Skeletal muscle cell (primary cell): ENCODE measurements around the gene LIN7B.

Experiments
- DNase-seq: peaks from one replicate; pipeline ENCODE4 v3.0.0-alpha.2; 2010; ENCODE audit warnings: low read depth
- H3K4me3 ChIP-seq: 2 replicates; pipeline ENCODE4 v1.5.1; 2011; ENCODE audit warnings: low read depth, mild to moderate bottlenecking, control low read depth, low read length, moderate library complexity

LIN7B gene

DNA sequence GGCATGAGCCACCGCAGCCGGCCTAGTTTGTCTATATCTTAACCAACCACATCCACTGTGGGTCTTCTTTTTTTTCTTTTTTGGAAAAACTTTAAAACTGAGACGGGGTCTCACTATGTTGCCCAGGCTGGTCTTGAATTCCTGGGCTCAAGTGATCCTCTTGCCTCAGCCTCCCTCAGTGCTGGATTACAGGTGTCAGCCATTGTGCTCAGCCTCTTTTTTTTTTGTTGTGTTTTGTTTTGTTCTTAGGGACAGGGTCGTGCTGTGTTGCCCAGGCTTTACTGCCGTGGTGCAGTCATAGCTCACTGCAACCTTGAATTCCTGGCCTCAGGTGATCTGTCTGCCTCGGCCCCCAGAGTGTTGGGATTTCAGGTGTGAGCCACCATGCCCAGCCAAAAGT is 21.5 kb upstream of the LIN7B start:
- H3K4me3 ChIP-seq, result no peak overlapping the region
- no peak for DNase-seq

DNA sequence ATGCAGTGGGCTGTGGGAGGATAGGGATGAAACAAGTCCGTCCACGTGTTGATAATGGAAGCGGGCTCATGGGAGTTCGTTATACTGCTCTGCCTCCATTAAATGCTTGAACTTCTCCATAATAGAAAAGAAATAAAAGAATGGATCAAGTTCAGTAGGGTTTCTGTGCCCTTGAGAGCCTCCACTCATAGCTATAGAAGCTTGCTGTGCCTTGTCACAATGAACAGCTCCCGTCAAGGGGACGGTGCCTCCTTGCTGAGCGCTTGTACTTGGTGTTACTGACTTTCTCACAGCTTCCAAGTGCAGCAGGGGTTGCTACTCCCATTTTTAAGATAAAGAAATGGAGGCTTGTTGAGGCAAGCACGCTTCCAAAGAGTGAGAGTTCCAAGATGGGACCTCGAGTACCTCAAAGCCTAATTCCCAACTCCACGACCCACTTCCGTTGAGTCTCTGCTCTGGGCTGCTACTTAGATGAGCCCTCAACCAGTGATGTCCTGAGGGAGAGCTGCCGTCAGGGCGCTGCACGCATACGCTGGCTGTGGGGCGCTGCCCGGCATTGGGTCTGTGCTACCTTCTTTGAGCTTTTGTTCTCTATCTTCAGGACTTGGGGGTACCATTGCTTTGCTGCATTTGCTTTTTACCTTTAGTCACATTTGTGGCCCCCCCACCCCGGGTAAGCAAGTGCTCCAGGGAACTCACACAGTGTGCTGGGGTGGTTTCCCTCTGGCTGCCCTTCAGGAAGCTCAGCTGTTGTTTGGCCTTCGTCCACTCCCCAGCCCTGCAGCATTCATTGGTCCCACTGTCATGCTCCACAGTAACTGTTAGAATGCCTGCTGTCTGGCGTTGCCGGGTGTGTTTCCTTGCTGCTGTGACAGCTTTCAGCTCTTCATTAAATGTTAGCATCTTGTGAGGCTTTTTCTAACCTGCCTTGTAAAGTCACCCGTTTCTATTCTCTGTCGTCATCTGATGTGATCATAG is 19.4 kb upstream of the LIN7B start:
- H3K4me3 ChIP-seq, result no peak overlapping the region
- DNase-seq, result no peak

DNA sequence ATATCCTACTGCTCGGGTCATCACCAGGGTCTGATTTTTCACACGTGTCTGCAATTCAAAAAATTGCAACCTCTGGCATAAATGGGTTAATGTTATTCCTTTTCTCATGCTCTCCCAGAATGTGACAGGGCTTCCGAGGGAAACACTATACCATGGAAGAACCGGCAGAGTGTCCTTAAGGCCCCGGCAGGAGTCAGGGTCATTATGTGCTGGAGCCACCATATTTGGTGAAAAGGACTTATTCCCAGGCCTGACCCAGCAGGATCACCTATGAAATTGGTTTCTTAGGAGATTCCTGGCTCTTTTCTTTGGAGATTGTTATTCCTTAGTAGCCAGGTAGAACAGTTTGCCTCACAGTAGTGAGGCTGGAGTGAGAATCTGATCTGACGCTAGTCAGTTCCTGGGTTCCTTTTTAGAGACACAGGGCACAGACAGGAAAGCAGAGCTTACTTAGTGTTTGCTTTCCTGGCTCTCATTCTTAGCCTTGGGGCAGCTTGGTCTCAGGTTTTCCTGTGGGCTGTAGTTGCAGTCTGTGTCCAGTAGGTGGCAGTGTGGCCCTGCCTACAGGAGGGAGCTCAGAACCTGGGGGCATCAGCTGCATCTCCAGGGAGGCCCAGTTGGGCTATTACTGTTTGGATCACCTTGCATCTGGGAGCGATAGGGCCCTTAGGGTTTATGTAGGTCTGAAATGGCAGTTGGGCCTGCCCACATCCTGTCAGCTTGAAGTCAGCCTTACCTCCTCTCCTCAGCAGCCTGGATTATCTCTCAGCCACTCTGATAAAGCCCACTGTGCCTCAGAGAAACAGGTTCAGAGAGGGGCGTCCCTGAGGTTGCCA is 16.5 kb upstream of the LIN7B start:
- H3K4me3 ChIP-seq, result no peak overlapping the region
- DNase-seq, result no peak

DNA sequence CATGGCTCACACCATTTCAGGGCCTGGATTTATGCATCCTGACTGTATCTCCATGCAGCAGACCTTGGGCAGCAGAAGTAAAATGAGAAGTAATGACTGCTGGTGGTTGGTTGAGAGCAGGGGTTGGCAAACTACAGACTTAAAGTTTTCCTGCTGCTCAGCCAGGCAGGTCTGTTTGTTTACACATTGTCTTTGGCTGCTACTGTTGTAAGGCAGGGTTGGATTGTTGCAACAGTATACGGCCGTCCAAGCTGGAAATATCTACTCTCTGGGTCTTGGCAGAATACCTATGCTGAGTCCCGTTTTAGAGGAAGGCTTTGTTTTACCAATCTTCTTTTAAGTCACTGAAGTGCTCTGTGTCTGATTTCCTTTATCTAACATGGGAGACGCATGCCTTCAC is 15.4 kb upstream of the LIN7B start:
- DNase-seq, result no peak
- H3K4me3 ChIP-seq, result no peak overlapping the region

DNA sequence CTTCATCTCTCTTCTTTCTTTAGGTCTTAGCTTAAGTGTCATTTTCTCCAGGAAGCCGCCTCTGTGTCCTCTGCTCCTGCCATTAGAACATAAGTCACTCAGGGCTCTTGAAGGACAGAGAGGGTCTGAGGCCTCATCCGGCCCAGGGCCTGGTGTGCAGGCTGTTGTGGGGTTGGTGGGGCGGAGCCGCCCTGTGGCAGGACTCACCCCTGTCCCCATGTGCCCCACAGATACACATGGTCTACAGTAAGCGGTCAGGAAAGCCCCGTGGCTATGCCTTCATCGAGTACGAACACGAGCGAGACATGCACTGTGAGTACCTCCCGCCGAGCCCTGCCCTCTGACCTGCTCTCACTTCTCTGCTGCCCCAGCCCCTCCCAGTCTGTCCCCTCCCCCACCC is 13.0 kb upstream of the LIN7B start:
- no peak overlapping the region for H3K4me3 ChIP-seq
- no peak for DNase-seq

DNA sequence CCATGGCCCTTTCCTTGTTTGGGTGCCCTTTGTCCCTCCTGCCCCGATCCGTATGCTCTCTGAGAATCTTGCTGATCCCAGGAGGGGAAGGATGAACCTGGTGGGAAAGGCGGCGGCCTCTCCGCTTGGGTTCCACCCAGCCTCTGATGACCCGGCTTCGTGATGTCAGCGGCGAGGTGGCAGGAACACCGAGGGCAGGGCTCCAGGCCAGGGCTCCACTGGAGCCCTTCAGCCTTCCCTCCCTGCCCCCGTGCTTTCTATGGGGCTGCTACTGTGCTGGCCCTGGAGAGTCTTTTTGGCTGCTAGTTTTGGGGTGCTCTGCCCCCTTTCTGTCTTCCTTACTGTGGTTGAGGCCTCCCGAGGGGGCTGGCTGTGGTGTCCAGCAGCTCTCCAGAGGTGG is 11.9 kb upstream of the LIN7B start:
- no peak overlapping the region for H3K4me3 ChIP-seq
- no peak for DNase-seq

DNA sequence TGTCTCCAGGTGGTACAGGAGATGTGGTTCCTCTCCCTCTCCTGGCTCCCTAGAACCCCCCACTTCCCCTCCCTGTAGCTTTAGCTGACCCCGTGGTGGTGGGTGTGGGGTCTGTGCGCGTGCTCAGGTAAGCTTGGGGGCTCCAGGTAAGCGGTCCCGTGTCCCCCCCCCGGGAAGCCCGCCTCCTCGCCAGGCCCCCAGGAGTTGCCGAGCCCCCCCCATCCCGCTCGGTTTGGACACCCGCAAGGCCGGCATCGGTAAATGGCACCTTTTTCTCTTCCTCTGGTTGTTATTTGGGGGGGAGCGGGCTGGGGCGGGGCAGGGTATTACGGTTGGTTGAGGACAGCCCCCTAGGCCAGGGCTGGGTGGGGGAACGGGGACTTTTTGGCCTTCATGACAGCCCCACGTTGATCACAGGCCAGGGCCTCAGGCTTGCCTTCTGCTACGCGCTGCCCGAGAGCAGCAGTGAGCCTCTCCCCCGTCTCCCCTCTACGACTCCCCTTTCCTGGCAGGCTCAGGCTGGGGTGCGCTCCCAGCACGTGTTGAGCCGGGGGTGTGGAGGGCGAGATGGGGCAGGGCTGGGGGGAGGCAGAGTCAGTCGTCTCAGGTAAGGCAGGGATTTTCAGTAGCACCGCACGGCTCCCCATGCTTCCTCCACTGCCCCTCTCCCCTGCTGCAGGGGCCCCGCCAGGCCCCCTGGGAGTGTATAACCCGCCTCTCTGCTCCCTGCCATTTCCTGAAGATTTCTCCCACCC is 10.7 kb upstream of the LIN7B start:
- DNase-seq, result no peak
- no peak overlapping the region for H3K4me3 ChIP-seq

DNA sequence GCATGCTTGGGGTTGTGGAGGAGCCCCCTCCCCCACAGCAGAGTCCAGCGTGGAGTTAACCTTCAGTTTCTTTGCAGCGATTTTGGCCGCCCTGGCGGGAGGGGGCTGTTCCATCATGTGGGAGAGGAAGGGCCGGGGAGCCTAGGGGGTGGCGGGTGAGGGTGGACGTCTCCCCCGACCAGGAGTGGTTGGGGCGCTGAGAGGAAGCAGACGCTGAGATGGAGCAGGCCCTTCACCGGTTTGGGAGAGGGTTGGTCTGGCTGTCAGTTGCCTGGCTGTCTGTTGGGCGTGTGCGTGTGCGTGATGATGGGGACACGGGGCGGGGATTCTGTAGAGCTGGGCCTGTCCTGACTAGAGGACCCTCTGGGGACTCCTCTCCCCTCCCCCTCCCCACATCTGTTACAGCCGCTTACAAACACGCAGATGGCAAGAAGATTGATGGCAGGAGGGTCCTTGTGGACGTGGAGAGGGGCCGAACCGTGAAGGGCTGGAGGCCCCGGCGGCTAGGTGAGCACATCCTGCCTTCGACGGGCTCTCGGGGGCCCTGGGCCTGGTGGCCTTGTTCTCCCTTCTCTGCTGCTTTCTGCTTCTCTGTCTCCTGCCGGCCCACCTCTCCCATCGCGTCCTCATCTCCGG is 9.8 kb upstream of the LIN7B start:
- H3K4me3 ChIP-seq, result no peak overlapping the region
- DNase-seq, result no peak

DNA sequence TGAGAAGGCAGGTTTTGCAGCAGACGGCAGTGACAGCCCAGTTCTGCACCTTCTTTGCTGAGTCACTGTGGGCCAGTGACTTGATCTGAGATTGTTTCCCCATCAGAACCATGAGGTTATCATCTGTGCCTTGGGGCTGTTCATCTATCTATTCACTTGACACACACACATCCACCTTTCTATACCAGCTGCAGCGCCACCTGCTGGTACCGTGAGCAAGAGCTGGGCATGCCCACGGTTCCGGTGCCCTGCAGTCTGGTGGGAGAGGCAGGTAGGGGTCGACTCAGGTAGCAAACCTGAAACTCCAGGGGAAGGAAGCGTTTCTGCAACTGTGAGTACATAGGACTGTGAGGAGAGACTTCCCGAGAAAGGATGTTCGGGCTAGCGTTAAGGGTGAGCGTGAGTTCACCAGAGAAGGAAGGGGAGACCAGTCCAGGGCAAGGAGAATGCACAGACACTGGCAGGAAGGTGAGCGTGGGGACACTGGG is 7.5 kb upstream of the LIN7B start:
- DNase-seq, result no peak
- H3K4me3 ChIP-seq, result no peak overlapping the region

DNA sequence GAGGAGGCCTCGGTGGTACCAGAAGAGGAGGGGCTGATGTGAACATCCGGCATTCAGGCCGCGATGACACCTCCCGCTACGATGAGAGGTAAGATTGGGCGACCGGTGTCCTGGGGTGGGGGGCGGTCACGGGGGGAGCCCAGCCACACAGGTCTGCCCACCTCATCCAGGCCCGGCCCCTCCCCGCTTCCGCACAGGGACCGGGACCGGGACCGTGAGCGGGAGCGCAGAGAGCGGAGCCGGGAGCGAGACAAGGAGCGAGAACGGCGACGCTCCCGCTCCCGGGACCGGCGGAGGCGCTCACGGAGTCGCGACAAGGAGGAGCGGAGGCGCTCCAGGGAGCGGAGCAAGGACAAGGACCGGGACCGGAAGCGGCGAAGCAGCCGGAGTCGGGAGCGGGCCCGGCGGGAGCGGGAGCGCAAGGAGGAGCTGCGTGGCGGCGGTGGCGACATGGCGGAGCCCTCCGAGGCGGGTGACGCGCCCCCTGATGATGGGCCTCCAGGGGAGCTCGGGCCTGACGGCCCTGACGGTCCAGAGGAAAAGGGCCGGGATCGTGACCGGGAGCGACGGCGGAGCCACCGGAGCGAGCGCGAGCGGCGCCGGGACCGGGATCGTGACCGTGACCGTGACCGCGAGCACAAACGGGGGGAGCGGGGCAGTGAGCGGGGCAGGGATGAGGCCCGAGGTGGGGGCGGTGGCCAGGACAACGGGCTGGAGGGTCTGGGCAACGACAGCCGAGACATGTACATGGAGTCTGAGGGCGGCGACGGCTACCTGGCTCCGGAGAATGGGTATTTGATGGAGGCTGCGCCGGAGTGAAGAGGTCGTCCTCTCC is 6.3 kb upstream of the LIN7B start:
- DNase-seq, result no peak
- H3K4me3 ChIP-seq, result no peak overlapping the region

DNA sequence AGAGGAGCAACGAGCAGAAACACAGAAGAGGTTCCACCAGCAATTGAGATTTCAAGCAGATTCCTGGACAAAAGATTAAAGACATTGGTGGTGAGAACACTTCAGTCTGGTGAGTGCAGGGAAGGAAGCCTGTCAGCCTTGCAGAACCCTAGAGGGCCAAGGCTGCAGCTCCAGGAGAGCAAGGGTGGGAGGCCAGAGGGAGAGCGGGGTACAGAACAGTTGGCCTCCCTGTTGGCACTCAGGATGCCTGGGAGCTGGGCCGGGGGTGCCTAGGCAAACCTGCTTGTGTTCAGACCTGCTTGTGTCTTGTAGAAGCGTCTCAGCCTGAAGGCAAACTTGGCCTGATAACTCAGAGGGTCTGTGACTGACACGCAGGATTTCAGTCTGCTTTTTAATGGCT is 5.1 kb upstream of the LIN7B start:
- H3K4me3 ChIP-seq, result no peak overlapping the region

DNA sequence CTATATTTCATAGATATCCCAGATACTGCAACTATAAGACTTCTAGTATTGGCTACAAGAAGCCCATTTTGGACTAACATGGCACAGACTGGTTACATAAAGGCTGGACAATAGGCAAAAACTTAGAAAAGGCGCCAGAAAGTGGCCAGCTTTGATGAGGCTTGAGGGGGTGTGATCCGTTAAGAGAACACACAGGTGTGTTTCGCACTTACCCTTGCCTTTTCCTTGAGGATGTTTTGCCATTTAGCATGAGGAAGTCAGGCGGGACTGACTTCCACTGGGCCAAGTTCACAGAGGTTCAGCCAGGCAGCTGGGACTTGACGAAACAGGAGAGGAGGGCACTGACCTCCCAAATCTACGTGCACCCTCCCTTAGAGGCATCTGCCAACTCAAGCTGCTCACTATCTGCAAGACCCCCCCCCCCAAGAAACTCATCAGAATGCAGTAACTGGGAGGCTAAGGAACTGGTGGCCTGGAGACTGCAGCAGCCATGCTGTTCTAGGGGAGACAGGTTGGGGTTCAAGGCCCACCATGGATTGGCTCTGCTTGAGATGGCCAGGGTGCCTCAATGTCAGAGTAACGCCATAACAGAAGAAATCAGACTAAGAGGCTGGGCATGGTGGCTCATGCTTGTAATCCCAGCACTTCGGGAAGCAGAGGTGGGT is 4.5 kb upstream of the LIN7B start:
- no peak for DNase-seq
- no peak overlapping the region for H3K4me3 ChIP-seq

More for the DNA sequence above, 5.1 kb upstream of the LIN7B start:
- DNase-seq, result no peak

DNA sequence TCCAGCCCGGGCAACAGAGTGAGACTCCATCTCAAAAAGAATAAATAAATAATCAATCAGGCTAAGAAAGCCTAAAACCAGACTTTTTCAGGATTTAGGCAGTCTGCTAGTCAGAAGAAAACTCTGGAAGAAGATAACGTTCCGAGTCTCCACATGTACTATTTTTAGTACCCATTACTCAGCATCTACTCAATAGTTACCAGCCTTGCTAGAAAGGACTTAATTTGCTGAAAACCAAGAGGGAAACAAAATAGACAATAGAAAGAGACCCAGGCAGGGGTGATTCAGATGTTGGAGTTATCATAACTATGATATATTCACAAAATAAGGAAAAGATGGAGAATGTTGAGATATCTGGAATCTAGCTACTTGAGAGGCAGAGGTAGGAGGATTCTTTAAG is 3.6 kb upstream of the LIN7B start:
- H3K4me3 ChIP-seq, result no peak overlapping the region
- DNase-seq, result no peak

DNA sequence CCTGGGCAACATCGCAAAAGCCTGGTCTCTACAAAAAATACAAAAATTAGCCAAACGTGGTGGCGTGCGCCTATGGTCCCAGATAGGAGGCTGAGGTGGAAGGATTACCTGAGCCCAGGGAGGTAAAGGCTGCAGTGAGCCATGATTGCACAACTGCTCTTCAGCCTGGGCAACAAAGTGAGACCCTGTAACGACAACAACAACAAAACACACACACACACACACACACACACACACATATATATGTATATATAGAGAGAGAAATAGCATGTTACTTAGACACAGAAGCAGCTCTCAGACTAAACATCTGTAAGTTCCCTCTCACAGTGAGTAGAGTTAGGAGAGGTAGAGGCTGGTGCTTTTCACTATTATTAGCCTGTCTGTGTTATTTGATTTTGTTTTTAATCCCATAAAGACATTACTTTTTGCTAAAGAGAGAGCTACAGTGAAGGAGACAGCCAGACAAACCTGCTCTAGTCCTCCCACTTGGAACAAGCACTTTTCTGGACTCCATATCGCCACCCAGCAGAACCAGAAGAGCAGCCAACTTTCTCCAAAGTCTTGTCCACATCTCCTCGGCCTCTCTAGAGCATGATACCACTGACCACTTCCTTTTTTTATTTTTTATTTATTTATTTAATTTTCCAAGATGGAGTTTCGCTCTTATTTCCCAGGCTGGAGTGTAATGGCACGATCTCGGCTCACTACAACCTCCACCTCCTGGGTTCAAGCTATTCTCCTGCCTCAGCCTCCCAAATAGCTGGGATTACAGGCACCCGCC is 2.8 kb upstream of the LIN7B start:
- no peak overlapping the region for H3K4me3 ChIP-seq

DNA sequence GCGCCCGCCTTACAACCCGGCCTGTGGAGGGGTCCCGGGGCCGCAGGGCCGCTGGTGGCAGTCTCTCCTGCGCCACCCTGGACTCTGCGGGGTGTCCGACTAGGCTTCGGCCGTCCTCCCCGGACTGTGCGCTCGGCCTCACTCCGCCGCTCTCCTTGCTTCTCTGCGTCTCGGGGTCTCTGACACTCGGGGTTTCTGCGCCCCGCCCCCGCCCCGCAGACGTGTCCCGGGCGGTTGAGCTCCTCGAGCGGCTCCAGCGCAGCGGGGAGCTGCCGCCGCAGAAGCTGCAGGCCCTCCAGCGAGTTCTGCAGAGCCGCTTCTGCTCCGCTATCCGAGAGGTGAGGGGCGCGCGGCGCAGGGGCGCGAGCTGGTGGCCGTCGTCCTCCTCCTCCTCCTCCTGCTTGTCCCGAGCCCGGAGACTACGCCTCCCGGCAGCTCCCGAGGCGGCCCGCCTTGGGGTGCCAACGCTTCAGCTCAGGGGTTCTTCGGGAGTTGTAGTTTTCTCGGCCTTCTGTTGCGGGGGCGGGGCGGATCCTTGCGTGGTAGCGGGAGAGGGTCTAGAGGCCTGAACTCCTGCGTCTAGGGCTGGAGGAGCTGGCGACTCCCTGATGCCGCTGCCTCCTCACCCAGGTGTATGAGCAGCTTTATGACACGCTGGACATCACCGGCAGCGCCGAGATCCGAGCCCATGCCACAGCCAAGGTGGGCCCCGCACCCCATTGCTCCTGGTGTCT is 627 bp downstream of the LIN7B start:
- DNase-seq, result no peak
- H3K4me3 ChIP-seq, result peak overlapping the region; percentile 76

More for the DNA sequence above, 2.8 kb upstream of the LIN7B start:
- DNase-seq, result no peak

DNA sequence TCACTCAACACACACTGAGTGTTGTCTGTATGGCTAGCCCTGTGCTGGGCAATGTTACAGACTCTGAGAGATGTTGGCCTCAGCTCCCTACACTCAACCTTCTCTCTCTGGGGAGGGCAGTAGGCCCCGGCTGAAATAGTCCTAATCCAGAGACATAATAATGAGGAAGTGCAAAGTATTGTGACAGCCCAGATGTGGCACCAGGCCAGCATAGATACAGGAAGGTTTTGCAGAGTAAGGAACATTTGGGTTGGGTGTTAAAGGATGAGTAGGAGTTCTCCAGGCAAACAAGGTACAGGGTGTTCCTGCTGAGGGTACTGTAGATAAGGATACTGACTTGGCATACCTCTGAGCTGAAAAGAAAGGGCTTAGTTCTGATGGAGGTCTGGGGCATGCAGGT is 2.4 kb downstream of the LIN7B start:
- no peak for DNase-seq
- H3K4me3 ChIP-seq, result no peak overlapping the region
